GM21367 (cell line): ENCODE results near the gene FITM1.

Experiments
- ATAC-seq: cut with Tn5 transposase; IDR thresholded peaks from one replicate; pipeline ENCODE4 v1.9.1; 2021; ENCODE audit not compliant: unreplicated experiment

The FITM1 gene

DNA sequence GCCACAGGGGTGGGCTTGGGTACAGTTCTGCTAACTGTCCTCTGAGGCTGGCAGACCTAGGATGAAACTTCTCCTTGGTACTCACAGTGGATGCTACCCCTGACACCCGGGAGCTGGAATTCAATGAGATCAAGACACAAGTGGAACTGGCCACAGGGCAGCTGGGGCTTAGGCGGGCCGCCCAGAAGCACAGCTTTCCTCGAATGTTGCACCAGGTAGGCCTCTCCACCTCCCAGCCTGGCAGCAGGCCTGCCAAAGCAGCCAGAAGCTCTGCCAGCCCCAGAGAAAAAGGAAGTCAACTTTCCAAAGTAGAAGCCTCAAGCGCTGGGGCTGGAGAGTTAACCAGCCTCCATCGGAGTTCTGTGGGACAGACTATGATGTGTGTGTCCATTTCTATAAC lies 13.3 kb upstream of the FITM1 start:
- ATAC-seq: no peak

DNA sequence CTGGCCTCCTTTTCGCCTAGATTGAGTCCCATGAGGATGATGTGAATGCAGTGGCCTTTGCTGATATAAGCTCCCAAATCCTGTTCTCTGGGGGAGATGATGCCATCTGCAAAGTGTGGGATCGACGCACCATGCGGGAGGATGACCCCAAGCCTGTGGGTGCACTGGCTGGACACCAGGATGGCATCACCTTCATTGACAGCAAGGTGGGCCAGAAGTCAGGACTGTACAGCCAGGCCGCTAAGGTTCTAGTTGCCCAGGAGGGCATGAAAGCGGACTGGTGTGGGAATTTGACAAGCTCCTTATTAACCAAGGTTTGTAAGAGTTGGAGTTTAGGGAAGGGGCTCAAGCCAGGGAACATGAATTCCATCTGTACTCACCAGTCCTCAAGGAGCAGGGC lies 10.8 kb upstream of the FITM1 start:
- no peak for ATAC-seq

DNA sequence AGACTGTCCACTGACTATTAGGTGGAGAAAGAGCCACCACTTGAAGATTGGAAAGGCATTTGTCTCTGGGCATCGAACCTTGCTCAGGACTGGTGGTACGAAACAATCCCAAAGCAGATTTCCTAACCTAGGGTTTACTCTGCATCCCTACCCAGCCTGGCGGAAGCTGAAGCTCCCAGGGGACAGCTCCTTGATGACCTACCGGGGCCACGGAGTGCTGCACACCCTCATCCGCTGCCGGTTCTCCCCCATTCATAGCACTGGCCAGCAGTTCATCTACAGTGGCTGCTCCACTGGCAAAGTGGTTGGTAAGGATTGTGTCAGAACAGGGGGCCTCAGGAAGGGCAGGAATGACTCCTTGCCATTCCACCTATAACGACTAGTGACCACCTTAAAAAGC lies 9.2 kb upstream of the FITM1 start:
- ATAC-seq: no peak

DNA sequence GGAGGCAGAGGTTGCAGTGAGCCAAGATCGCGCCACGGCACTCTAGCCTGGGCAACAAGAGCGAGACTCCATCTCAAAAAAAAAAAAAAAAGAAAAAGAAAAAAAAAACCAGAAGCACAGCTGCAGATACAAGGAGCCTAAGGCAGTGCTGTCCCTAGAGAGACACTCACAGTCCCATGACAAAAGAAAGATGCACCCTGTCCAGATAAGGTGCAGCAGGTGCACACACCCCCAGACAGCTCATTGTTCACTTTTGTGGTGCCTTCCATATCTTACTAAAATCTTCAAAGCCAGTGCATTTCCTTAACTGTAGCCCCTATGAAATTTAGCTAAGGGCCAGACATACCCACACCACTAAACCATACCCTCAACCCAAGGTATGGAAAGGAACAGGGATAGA lies 8.0 kb upstream of the FITM1 start:
- no peak for ATAC-seq

DNA sequence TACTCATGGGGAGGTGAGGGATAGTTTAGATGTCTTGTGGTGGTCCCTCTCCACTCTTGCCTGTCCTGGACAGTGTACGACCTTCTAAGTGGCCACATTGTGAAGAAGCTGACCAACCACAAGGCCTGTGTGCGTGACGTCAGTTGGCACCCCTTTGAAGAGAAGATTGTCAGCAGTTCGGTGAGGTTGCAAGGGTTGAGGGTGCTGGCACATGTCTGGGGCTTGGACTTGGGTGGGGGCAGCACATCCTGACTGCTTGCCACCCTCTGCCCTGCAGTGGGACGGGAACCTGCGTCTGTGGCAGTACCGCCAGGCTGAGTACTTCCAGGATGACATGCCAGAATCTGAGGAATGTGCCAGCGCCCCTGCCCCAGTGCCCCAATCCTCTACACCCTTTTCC lies 7.6 kb upstream of the FITM1 start:
- ATAC-seq: no peak

DNA sequence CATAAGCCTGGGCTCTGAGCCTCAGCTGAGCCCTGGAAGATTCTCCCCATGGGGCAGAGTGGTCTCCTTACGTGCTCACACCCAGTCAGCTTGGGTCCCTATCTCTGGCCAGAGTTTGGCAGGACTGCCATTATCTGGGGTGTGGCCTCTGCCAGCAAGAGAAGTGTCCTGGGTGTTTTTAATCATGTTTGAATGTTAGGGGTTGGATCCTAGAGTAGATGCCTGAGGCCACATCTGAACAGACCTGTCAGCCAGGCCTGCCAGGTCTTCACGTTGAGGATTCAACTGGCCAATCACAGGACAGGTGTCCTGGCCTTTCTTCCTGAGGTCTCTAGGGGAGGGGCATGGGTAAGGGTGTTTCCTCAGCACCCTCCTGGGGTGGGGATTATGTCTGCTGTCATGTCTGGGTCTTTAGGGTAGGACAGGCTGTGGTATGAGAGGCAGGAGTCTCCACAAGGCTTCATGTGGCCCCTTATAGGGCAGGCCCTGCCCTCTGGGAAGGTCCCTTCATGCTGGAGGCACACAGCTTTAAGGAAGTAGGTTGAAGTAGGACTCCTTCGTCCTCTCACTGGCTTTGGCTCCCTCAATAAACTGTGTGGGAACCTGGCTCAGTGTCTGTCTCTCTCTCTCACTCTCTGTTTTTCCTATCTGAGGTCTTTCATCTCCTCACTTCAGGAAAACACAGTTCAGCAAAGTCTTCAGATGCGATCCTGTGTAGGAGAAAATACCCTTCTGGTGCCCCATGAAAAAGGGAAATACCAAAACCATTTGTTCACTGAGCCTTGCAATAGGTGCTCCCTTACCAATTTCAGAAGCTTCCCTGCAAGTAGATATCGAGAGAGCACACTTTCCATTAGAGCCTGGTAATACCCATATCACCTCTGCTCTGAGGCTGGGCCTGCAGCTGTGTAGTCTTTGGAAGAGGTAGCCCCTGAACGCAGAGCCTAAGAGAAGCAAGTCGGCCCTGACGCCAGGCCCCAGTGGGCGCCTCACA lies 6.7 kb upstream of the FITM1 start:
- no peak for ATAC-seq

DNA sequence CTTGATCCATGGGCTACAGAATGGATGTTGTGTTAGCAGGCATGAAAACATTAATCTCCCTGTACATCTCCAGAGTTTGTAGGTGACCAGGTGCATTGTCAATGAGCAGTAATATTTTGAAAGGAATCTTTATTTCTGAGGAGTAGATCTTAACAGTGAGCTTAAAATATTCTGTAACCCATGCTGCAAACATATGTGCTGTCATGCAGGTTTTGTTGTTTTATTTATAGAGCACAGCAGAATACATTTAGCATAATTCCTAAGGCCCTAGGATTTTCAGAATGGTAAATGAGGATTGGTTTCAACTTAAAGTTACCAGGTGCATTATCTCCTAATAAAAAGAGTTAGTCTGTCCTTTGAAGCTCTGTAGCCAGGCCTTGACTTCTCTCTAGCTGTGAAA lies 3.5 kb upstream of the FITM1 start:
- no peak for ATAC-seq

DNA sequence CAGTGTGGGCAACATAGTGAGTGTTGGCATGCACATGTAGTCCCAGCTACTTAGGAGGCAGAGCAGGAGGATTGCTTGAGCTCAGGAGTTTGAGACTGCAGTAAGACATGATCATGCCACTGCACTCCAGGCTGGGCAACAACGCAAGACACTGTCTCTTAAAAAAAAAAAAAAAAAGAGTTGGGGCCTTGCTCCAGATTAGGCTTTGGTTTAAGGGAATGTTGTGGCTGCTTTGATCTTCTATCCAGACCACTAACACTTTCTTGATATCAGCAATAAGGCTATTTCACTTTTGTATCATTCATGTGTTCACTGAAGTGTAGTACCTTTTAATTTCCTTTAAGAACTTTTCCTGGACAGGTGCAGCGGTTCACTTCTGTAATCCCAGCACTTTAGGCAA lies 2.8 kb upstream of the FITM1 start:
- no peak for ATAC-seq

DNA sequence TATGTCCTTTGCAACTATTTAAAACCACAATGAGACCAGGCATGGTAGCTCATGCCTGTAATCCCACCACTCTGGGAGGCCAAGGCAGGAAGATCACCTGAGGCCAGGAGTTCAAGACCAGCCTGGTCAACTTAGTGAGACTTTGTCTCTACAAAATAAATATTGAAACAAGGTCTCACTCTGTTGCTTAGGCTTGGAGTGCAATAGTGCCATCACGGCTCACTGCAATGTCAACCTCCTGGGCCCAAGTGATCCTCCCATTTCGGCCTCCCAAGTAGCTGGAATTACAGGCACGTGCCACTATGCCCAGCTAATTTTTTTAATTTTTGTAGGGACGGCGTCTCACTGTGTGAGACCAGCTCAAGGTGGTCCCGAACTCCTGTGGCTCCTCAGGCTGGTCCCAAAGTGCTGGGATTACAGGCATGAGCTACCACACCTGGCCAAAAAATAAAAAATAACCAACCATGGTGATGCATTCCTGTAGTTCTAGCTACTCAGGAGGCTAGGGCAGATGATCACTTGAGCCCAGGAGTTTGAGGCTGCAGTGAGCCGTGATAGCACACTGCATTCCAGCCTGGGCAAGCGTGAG lies 955 bp upstream of the FITM1 start:
- no peak for ATAC-seq

DNA sequence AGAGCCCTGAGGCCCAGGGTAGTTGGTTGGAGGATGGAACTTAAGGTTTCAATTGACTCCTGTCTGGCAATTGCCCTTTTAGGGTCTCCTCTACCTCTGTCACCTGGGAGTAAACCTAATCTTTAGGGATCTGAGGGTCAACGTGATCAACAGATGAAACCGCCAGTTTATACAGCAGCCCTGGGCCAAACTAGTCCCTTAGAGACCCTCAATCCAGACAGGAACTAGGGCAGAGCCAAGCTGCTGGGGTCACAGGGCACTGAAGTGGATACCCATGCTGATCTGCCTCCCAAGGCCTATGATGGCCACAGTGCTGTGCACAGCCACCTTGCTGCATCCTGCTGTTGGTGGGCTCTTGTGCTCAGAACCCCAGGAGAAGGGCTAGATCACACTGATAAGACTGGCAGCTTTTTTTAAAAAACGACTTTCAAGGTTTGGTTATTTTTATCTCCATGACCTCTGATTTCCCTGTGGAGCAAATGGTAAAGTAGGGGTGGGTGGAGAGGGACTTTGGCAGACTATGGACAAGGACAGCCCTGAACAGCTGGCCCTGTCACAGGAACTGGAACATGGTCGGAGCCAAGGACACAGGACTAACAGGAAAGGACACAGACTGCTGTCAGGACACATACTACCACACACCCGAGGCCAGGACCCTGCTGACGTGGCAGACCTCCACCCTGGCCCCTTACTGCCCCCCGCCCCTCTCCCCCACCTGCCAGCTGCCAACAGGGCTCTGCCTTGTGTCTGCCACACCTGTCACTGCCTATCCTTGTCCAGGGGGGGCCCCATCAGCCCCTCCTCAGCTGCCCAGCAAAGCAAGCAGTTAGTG lies 474 bp downstream of the FITM1 start:
- ATAC-seq: no peak

DNA sequence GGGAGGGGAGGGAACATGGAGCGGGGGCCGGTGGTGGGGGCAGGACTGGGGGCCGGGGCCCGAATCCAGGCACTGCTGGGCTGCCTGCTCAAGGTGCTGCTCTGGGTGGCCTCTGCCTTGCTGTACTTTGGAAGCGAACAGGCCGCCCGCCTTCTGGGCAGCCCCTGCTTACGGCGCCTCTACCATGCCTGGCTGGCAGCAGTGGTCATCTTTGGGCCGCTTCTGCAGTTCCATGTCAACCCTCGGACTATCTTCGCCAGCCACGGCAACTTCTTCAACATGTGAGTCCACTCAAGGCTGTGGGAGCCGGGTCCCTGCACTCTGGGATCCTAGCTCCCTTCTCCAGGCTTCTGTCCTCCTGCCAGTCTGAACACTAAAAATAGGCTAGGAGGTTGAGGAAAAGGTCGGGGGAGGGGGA lies 1.1 kb downstream of the FITM1 start:
- no peak for ATAC-seq

DNA sequence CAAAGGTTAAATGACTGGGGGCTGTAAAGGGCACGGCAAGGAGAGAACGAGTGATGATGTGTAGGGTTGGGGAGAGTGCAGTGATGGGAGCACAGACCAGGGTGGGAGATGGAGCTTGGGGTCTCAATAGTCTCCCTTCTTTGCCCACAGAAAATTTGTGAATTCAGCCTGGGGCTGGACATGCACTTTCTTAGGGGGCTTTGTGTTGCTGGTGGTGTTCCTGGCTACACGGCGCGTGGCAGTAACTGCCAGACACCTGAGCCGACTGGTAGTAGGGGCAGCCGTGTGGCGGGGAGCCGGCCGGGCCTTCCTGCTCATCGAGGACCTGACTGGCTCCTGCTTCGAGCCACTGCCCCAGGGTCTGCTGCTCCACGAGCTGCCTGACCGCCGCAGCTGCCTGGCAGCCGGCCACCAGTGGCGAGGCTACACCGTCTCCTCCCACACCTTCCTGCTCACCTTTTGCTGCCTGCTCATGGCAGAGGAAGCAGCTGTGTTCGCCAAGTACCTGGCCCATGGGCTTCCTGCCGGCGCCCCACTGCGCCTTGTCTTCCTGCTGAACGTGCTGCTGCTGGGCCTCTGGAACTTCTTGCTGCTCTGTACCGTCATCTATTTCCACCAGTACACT lies 1.7 kb downstream of the FITM1 start:
- no peak for ATAC-seq

DNA sequence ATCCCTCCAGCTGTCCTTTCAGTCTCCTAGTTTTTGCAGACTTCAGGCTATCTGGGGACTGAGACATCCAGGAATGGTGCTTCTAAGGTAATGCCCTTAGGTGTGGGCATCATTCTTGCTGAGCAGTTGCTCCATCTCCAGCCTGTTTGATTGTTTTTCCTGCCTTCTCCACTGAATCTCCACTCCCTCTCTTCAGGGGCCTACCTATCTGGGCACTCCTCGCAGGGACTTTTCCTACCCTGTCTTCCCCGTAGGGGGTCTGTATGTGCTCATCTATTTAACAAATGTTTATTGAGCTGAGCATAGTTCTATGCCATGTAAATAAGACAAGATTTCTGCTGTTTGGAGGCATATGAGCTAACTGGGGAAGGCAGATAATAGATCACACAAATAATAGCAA lies 2.5 kb downstream of the FITM1 start:
- ATAC-seq: no peak

DNA sequence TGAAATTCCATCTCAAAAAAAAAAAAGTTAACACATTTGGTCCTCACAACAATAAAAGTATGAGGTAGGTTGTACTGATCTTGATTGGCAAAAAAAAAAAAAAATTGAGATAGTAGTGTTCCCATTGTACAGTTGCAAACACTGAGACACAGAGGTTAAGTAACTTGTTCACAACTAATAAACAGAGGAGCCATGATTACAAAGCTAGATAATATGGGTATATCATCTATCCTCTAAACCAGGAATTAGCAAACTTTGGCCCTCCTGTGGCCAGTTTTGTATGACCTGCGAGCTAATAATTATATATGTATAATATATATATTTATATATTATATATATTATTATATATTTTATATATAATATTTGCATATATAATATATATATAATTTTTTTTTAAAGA lies 3.3 kb downstream of the FITM1 start:
- no peak for ATAC-seq

DNA sequence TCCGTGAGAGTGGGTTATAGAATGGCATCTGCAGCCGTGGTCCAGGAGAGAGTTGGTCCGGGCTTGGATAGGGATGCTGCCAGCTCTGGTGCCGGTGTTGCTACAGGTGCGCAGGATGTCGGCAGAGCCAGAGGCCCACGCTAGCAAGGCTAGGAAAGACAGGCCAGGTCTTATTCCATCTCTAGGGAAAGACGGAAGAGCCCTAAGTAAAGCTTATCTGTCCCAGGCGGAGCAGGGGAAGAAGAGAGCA lies 5.0 kb downstream of the FITM1 start:
- ATAC-seq: no peak

DNA sequence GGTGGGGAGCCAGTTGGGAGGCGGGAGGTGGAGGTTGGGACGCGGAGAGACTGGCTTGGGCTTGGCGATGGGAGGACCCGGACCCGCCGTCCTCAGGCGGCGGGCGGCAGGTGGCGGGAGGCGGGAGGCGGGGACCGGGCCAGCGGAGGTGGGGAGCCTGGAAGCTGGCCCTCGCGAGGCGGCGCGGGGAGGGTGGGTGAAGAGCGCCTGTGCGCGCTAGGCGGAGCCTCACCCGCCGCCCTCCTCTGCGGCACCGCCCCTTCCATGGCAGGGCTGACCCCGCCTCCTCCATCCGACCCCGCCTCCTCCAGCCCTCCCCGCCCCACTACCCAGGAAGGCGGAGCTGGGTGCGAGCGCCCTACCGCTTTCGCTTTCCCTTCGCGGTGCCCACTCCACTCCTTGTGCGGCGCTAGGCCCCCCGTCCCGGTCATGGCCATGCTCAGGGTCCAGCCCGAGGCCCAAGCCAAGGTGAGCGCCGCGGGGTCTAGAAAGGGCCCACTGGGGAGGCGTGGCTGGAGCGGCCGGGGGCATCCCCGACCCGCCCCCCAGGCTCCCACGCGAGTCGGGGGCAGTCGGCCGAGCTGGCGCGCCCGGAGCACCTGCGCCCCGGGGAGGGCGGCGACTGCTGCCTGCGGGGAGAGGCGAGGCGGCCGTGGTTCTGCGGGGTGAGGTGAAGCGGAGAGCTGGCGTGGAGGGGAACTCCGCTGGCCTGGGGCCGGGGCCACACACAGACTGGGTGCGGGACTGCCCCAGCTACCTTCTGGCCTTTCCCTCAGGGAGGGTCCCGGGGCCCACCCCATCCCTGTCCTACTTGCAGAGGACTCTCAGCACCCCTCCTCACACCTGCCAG lies 5.6 kb downstream of the FITM1 start, which contains the start of gene PSME1:
Gene PSME1, plus strand, starts transcription at position 361 of the 850 bp plus-strand sequence. Its CDS starts 69 bp downstream, at position 430.
- ATAC-seq: peak; percentile 72

DNA sequence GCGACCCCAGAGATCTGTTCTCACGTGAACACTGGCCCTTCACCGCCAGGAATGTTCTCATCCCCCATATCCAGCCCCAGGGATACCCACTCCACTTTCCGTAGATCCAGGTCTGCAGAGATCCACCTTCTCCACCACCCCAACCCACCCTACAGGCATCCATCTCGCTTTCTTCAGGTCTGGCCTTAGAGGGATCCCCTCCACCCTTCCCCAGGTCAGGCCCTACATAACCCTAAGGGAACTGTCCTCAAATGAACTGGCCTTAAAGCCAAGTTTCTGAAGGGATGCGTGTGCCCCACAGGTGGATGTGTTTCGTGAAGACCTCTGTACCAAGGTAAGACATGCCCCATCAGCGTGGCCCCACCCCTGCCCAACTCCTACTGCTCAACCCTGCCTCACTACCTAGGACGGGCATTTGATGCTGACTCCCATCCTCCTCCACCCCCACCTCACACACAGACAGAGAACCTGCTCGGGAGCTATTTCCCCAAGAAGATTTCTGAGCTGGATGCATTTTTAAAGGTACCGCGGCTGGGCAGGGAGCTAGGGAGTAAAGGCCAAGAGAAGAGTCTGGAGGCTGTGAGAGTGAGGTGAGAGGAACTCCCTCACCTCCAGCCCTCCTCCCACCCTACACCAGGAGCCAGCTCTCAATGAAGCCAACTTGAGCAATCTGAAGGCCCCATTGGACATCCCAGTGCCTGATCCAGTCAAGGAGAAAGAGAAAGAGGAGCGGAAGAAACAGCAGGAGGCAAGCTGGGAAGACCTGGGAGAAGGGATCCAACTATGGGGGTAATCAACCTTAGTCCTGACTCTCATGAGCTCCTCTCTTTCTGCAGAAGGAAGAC lies 6.4 kb downstream of the FITM1 start:
- no peak for ATAC-seq

DNA sequence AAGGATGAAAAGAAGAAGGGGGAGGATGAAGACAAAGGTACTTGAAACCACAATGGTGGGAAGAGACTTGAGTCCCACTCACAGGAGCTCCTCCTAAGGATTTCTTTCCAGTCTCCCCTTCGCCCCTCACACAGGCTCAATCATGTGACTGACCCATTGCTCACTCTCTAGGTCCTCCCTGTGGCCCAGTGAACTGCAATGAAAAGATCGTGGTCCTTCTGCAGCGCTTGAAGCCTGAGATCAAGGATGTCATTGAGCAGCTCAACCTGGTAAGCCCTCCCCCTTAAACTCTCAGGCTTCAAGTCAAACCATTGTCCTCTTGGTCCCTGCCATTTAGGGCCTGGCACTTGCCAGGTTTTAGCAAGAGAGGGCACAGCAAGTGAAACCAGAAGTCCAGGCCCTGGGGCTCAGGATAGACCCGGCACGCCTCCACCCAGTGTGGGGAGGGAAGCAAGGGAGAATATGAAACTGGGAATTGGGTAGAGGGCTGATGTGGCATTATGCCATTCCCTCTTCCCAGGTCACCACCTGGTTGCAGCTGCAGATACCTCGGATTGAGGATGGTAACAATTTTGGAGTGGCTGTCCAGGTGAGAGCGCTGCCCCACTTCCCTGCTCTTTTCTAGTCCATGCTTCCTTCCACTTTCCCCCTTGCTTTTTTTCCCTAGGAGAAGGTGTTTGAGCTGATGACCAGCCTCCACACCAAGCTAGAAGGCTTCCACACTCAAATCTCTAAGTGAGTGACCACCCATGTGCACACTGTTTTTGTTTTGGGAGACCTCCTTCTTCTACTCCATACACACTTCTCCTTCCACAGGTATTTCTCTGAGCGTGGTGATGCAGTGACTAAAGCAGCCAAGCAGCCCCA lies 7.3 kb downstream of the FITM1 start:
- no peak for ATAC-seq
